Anterior cingulate cortex (tissue), 58 donors: Measurements from ENCODE around the gene CAMSAP1.

Experiments used
- DNase-seq, 58 donors: peaks; one replicate each; lab custom pipeline; 2025; lab: John Stamatoyannopoulos, UW

Gene CAMSAP1

GRCh38 chr9:135939351-135940265 is 32.3 kb upstream of the CAMSAP1 start:
- no peak for DNase-seq

- no peak for DNase-seq
Observed at GRCh38 chr9:135937521-135938489, 30.5 kb upstream of the CAMSAP1 start.

- DNase-seq = no peak
Observed at GRCh38 chr9:135933114-135933513, 25.8 kb upstream of the CAMSAP1 start.

- DNase-seq = no peak
Observed at GRCh38 chr9:135932656-135933055, 25.3 kb upstream of the CAMSAP1 start.

GRCh38 chr9:135931349-135931820 is 24.0 kb upstream of the CAMSAP1 start:
- no peak for DNase-seq

GRCh38 chr9:135930446-135931345 is 23.4 kb upstream of the CAMSAP1 start:
- DNase-seq = no peak

- no peak for DNase-seq
Observed at GRCh38 chr9:135929656-135930445, 22.5 kb upstream of the CAMSAP1 start.

- DNase-seq = no peak
Observed at GRCh38 chr9:135928731-135929655, 21.6 kb upstream of the CAMSAP1 start.

- no peak for DNase-seq
Observed at GRCh38 chr9:135928074-135928730, 20.9 kb upstream of the CAMSAP1 start.

- DNase-seq = no peak
Observed at GRCh38 chr9:135927195-135928013, 20.1 kb upstream of the CAMSAP1 start.

- no peak for DNase-seq
Observed at GRCh38 chr9:135926402-135927194, 19.3 kb upstream of the CAMSAP1 start.

- DNase-seq = peak in 4 of 58 donors; percentile 17 to 49 (median 28)
Observed at GRCh38 chr9:135925496-135926133, 18.3 kb upstream of the CAMSAP1 start.

- no peak for DNase-seq
Observed at GRCh38 chr9:135924628-135925338, 17.4 kb upstream of the CAMSAP1 start.

GRCh38 chr9:135923508-135923907 is 16.2 kb upstream of the CAMSAP1 start:
- no peak for DNase-seq
